PC-3 (cell line): ENCODE measurements around the gene TMPRSS7. TPM values are rescaled to one million over a fixed set of nuclear protein-coding genes. Genes with fewer than 3 reads are reported as not detected.

Experiments used
- ATAC-seq: fragments of 200-7000 bp; cut with Tn5 transposase; 2 replicates; pipeline ENCODE4 v1.9.1; 2020; ENCODE audit warnings: mild to moderate bottlenecking, moderate library complexity
- BruUV-seq: library from RNA; stranded (reverse); fragments of 400-500 nt; replicated peaks from 2 replicates; lab custom pipeline; 2021; lab: Mats Ljungman, UMichigan
- CTCF ChIA-PET: fragments of 300-600 bp; sonication (Branson Sonifier 250); formaldehyde crosslinking; loops from one replicate; lab custom pipeline; 2022; ENCODE audit warnings: antibody characterized with exemption; lab: Charles Lee
- POLR2A ChIA-PET: fragments of 300-600 bp; sonication (Branson Sonifier 250); formaldehyde crosslinking; loops from one replicate; lab custom pipeline; 2022; ENCODE audit warnings: antibody characterized with exemption; ENCODE audit not compliant: unreplicated experiment; lab: Charles Lee
- DNase-seq: peaks from one replicate; pipeline ENCODE4 v3.0.0-alpha.2; 2015
- H2AFZ ChIP-seq: fragments of 300-600 bp; sonication (generic); 2 replicates; pipeline ENCODE4 v1.6.0; 2016; ENCODE audit warnings: antibody characterized with exemption, low read length
- H3F3A ChIP-seq: fragments of 300-600 bp; sonication (generic); one replicate; pipeline ENCODE4 v1.6.0; 2017; ENCODE audit warnings: antibody characterized with exemption, low read length, control low read depth, mild to moderate bottlenecking; ENCODE audit not compliant: unreplicated experiment
- H3K27ac ChIP-seq: fragments of 300-600 bp; sonication (generic); 2 replicates; pipeline ENCODE4 v1.5.1; 2016; ENCODE audit warnings: mild to moderate bottlenecking, low read length
- H3K27me3 ChIP-seq: fragments of 300-600 bp; sonication (generic); 2 replicates; pipeline ENCODE4 v1.6.1; 2016; ENCODE audit warnings: low read length, mixed read lengths
- H3K36me3 ChIP-seq: fragments of 300-600 bp; sonication (generic); 2 replicates; pipeline ENCODE4 v1.6.1; 2016; ENCODE audit warnings: low read depth, mixed run types, low read length, mixed read lengths
- H3K4me1 ChIP-seq: fragments of 300-600 bp; sonication (generic); 2 replicates; pipeline ENCODE4 v1.5.1; 2016; ENCODE audit warnings: low read length; ENCODE audit not compliant: insufficient read depth
- H3K4me2 ChIP-seq: fragments of 300-600 bp; sonication (generic); 2 replicates; pipeline ENCODE4 v1.6.0; 2016; ENCODE audit warnings: low read length
- H3K4me3 ChIP-seq: fragments of 300-600 bp; sonication (generic); 2 replicates; pipeline ENCODE4 v1.5.1; 2016; ENCODE audit warnings: mild to moderate bottlenecking, low read length, mixed read lengths
- H3K79me2 ChIP-seq: fragments of 300-600 bp; sonication (generic); 2 replicates; pipeline ENCODE4 v1.6.1; 2017; ENCODE audit warnings: low read length, mixed read lengths
- H3K9ac ChIP-seq: fragments of 300-600 bp; sonication (generic); 2 replicates; pipeline ENCODE4 v1.6.0; 2016; ENCODE audit warnings: mild to moderate bottlenecking, low read length
- H3K9me2 ChIP-seq: fragments of 300-600 bp; sonication (generic); replicated peaks from 2 replicates; pipeline ENCODE4 v1.6.1; 2016; ENCODE audit warnings: mixed run types, low read length, mixed read lengths
- H3K9me3 ChIP-seq: fragments of 300-600 bp; sonication (generic); 2 replicates; pipeline ENCODE4 v1.6.1; 2016; ENCODE audit warnings: low read length, mixed read lengths
- H4K20me1 ChIP-seq: fragments of 300-600 bp; sonication (generic); 2 replicates; pipeline ENCODE4 v1.6.1; 2016; ENCODE audit warnings: low read length, mixed read lengths
- EZH2 ChIP-seq: fragments of 300-600 bp; sonication (generic); IDR thresholded peaks from one replicate; pipeline ENCODE4 v1.6.1; 2017; ENCODE audit warnings: antibody characterized with exemption, mild to moderate bottlenecking, low read length; ENCODE audit not compliant: unreplicated experiment
- EZH2phosphoT487 ChIP-seq: fragments of 300-600 bp; sonication (generic); IDR thresholded peaks from 2 replicates; pipeline ENCODE4 v1.6.1; 2018; ENCODE audit warnings: mild to moderate bottlenecking, antibody characterized with exemption, low read length, borderline replicate concordance
- intact Hi-C: fragments of 100-400 bp; cut with micrococcal nuclease; formaldehyde crosslinking; loops from 2 replicates; pipeline ENCODE4 v1.9.0; 2023
- total RNA-seq: library from RNA; depleted of rRNA; stranded (reverse); fragments of >200 nt; gene quantifications from 2 replicates; pipeline ENCODE4 v1.2.3, GENCODE V29; 2014
- TF ChIP-seq, protein P1 (sequence below): fragments of 300-600 bp; sonication (generic); conservative IDR thresholded peaks from 2 replicates; pipeline ENCODE4 v1.5.1; 2017; ENCODE audit warnings: antibody characterized with exemption, low read depth, mild to moderate bottlenecking, low read length

The TMPRSS7 gene
- total RNA-seq, 1 experiment from 2014 or later: 0.33 TPM

DNA sequence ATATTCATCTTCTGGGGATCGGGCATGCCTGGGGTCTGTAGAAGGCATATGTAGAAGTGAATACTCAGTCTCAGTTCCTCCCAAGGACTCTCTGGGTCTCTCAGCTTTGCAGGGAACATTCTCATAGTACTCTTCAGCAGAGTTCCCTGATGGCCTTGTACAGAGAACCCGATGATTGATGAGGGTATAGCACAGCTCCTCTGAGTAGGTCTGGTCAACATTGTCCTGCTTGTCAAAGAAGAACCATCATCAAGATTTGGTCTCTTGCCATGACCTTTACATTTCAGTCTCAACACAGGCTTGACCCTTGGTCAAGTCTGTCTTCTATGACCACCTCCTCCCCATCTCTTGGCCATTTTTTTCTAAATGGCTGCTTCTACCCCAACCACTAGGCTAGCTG lies 89.0 kb downstream of the TMPRSS7 start:
- no peaks in the 10 kb centered on the region for H3K9me2 ChIP-seq
- H3F3A ChIP-seq: no peaks in the 10 kb centered on the region
- POLR2A ChIA-PET: no interaction called here
- DNase-seq (no peak), ATAC-seq (no peak)
- CTCF ChIA-PET: no interaction called here
- H3K79me2 ChIP-seq: no peaks in the 10 kb centered on the region
- H2AFZ ChIP-seq: no peak overlapping the region
- H3K4me3 ChIP-seq: no peak overlapping the region
- intact Hi-C loops: no loop called here
- H3K9me3 ChIP-seq: no peaks in the 10 kb centered on the region
- H4K20me1 ChIP-seq: no peaks in the 10 kb centered on the region
- no TSS peak for BruUV-seq
- H3K27ac ChIP-seq: no peak overlapping the region
- no peaks in the 10 kb centered on the region for H3K27me3 ChIP-seq
- no peak overlapping the region for H3K9ac ChIP-seq
- no peak overlapping the region for H3K4me2 ChIP-seq
- TF ChIP-seq, protein P1, sequence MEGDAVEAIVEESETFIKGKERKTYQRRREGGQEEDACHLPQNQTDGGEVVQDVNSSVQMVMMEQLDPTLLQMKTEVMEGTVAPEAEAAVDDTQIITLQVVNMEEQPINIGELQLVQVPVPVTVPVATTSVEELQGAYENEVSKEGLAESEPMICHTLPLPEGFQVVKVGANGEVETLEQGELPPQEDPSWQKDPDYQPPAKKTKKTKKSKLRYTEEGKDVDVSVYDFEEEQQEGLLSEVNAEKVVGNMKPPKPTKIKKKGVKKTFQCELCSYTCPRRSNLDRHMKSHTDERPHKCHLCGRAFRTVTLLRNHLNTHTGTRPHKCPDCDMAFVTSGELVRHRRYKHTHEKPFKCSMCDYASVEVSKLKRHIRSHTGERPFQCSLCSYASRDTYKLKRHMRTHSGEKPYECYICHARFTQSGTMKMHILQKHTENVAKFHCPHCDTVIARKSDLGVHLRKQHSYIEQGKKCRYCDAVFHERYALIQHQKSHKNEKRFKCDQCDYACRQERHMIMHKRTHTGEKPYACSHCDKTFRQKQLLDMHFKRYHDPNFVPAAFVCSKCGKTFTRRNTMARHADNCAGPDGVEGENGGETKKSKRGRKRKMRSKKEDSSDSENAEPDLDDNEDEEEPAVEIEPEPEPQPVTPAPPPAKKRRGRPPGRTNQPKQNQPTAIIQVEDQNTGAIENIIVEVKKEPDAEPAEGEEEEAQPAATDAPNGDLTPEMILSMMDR: no peak
- TF ChIP-seq EZH2: no peak
- TF ChIP-seq EZH2phosphoT487: no peak
- peaks cover 6% of the 10 kb centered on the region; the same call in 1 of the 2 replicates for H3K36me3 ChIP-seq
- no peaks in the 10 kb centered on the region for H3K4me1 ChIP-seq

DNA sequence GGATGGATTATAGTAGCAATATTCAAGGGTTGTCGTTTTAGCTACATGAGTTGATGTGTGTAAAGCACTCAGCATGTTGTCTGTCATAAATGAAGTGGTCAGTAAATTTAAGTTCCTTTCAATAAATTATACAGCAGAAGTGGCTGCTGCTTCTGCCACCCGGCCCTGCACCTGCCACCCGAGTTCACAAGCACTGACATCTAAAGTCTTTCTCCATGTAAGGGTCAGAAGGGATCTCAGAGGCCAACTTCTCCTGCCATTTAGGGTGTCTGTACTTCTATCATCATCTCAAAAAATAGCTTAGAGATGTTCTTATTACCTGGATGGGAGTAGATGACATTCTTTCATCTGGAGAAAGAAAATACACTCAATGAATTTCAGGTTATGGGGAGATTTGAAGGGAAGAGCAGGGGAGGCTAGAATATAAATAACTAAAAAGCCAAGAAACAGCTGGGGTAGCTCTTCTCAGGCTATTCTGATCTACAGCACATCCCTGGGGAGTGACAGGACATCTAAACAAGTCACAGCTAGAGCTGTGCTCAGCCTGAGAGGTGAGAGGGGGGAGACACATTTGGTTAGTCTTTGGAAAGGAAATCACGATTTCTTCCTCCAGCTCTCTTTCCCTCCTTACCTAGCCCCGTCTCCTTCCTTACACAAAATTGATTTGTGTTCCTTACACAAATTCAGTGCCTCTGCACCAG lies 90.5 kb downstream of the TMPRSS7 start:
- BruUV-seq: no TSS peak
- no peaks in the 10 kb centered on the region for H3F3A ChIP-seq
- ChIA-PET CTCF (no interaction called here), POLR2A (no interaction called here)
- no peaks in the 10 kb centered on the region for H3K79me2 ChIP-seq
- H3K4me3 ChIP-seq: no peak overlapping the region
- H4K20me1 ChIP-seq: no peaks in the 10 kb centered on the region
- no peaks in the 10 kb centered on the region for H3K9me3 ChIP-seq
- intact Hi-C loops: no loop called here
- no peak overlapping the region for H2AFZ ChIP-seq
- H3K9ac ChIP-seq: no peak overlapping the region
- H3K4me2 ChIP-seq: no peak overlapping the region
- no peaks in the 10 kb centered on the region for H3K4me1 ChIP-seq
- no peaks in the 10 kb centered on the region for H3K27me3 ChIP-seq
- no peaks in the 10 kb centered on the region for H3K9me2 ChIP-seq
- H3K36me3 ChIP-seq: no peaks in the 10 kb centered on the region
- DNase-seq (no peak), ATAC-seq (no peak)
- TF ChIP-seq EZH2: no peak
- no peak for TF ChIP-seq EZH2phosphoT487
- TF ChIP-seq, protein P1: no peak
- H3K27ac ChIP-seq: no peak overlapping the region

DNA sequence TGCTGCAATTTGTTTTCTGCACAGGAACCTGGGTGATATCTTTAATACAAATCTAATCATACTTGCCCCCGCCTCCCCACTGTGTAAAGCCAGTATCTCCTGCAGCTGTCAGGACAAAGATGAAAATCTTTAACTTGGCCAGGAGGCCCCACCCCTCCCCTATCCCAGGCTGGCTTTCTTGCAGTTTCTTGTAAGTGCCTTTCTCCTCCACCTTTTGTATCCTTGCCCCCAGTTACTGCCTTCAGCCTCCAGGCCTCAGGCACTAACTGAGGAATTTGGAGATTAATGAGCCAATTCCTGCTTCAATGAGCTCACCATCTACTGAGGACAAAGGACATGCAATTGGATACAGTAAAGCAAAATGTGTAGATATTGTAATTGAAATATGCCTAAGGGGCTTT lies 92.0 kb downstream of the TMPRSS7 start:
- Histone ChIP-seq H2AFZ (no peak overlapping the region), H3K27me3 (no peaks in the 10 kb centered on the region), H3K27ac (no peak overlapping the region), H3K9me2 (no peaks in the 10 kb centered on the region), H3K9me3 (no peaks in the 10 kb centered on the region), H3K4me3 (no peak overlapping the region), H4K20me1 (no peaks in the 10 kb centered on the region), H3F3A (no peaks in the 10 kb centered on the region), H3K79me2 (no peaks in the 10 kb centered on the region), H3K9ac (no peak overlapping the region), H3K4me1 (no peaks in the 10 kb centered on the region), H3K4me2 (no peak overlapping the region), H3K36me3 (no peaks in the 10 kb centered on the region)
- no peak for TF ChIP-seq EZH2
- TF ChIP-seq EZH2phosphoT487: no peak
- TF ChIP-seq, protein P1: no peak
- DNase-seq: no peak
- no TSS peak for BruUV-seq
- intact Hi-C loops: no loop called here
- ATAC-seq: no peak; the same call in 1 of the 2 replicates
- ChIA-PET POLR2A (interaction anchor here (0.6 kb wide), 1 partner anchor 488 kb away, joined by 4 read pairs; no protein-coding TSS in a partner anchor), CTCF (interaction anchor here (0.9 kb wide), 1 partner anchor 15 kb away, joined by 4 read pairs; no protein-coding TSS in a partner anchor)
